NCI-H774 (cell line): ENCODE data around the gene COX19.
A peak's percentile ranks its signal among the peaks of the same experiment; 100 is the strongest.
"Not testable (repeated sequence)": the region's sequence is repeated elsewhere in the genome, so short reads cannot be mapped to it uniquely, and the experiment has no call there.

Source experiments
- DNase-seq: peaks from one replicate; lab custom pipeline; 2025; lab: John Stamatoyannopoulos, UW

The COX19 gene

DNA sequence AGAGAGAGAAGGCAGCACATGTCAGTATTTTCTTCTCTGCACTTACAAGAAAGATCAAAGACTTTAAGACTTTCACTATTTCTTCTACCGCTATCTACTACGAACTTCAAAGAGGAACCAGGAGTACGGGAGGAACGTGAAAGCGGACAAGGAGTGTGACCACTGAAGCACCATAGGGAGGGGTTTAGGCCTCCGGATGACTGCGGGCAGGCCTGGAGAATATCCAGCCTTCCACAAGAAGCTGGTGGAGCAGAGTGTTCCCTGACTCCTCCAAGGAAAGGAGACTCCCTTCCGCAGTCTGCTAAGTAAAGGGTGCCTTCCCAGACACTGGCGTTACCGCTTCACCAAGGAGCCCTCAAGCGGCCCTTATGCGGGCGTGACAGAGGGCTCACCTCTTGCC lies 14.4 kb downstream of the COX19 start:
- DNase-seq: not testable (repeated sequence)

DNA sequence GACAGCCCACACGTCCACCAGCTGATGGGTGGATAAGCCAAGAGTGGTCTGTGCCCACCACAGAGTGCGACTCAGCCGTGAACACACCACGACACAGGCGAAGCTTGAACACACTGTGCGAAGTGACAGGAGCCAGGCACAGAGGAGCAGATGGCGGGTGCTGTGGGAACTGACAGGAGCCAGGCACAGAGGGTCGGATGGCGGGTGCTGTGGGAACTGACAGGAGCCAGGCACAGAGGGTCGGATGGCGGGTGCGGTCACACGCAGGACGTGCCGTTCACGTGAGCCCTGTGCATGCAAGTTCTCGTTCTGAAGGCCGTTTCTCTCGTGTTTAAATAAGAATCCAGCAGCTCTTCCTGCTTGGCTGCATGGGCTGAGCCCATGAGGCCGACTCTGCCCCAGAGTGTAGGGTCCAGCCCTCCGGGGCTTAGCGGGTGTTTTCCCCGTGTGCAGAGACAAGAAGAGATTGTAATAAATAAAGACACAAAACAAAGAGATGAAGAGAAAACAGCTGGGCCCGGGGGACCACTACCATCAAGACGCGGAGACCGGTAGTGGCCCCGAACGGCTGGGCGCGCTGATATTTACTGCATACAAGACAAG lies 15.0 kb downstream of the COX19 start:
- DNase-seq: no peak

DNA sequence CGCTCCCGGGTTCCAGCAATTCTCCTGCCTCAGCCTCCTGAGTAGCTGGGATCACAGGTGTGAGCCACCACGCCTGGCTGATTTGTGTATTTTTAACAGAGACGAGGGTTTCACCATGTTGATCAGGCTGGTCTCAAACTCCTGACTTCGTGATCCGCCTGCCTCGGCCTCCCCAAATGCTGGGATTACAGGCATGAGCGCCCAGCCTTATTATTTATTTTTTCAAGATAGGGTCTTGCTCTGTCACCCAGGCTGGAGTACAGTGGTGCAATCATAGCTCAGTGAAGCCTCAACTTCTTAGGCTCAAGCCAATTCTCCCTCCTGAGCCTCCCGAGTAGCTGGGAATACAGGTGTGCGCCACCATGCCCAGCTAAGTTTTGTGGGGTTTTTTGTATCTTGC lies 15.6 kb downstream of the COX19 start:
- DNase-seq: not testable (repeated sequence)

DNA sequence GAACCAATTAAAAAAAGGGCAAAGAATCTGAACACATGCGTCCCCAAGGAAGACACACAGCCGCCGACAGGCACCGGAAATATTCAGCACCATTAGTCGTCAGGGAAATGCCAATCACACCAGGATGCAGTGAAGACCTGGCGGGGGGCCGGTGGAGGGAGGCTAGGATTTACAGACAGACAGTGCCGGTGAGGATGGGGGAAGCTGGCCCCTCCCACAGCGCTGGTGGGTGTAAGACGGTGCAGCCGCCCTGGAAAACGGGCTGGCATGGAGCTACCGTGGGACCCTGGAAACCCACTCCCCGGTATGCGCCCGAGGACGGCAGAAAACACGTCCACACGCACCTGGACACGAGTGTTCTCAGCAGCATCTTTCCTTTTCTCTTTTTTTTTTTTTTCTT lies 16.1 kb downstream of the COX19 start:
- no peak for DNase-seq

DNA sequence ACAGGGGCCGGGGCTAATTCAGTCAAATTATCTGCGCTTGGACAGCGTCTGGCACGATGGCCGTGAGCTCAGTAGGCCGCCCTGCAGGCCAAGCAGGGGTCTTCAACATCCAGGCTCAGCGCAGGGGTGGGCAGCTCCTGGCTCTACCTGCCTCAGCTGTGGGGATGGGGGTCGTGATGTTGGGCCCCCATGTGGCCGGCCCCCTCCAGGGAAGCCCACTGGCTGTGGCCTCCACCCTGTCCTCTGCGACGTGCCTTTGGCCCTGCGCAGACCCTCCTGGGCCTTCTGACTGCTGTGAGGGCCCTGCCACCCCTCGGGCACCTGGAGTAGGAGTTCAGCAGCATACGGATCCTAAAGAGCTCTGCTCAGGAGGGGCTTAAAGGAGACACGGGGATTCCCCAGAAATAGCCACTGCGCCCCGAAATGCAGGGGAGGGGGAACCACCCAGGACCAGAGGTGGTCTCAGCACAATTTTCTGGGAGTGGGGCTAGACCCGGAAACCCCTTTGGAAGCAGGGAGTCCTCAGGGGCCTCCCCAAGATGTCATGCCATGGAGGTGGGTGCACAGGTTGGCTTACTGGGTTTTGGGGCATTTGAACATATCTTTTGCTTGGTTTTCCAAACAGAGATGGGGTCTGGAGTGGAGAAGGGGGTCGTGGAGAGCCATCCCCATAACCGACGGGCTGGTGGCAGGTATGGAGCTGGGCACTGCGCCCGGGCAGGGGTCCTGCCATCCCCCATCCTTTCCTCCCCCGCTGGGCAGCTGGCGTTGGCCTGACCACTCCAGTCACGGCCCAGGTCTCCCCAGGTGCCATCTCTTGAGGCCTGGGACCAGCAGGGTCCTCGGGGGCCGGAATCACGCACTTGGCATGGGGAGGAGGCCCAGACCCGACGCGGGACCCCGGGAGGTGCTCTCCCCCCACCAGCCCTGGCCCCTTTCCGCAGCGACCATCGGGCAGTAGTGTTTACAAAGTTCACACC lies 16.8 kb downstream of the COX19 start:
- DNase-seq: no peak

DNA sequence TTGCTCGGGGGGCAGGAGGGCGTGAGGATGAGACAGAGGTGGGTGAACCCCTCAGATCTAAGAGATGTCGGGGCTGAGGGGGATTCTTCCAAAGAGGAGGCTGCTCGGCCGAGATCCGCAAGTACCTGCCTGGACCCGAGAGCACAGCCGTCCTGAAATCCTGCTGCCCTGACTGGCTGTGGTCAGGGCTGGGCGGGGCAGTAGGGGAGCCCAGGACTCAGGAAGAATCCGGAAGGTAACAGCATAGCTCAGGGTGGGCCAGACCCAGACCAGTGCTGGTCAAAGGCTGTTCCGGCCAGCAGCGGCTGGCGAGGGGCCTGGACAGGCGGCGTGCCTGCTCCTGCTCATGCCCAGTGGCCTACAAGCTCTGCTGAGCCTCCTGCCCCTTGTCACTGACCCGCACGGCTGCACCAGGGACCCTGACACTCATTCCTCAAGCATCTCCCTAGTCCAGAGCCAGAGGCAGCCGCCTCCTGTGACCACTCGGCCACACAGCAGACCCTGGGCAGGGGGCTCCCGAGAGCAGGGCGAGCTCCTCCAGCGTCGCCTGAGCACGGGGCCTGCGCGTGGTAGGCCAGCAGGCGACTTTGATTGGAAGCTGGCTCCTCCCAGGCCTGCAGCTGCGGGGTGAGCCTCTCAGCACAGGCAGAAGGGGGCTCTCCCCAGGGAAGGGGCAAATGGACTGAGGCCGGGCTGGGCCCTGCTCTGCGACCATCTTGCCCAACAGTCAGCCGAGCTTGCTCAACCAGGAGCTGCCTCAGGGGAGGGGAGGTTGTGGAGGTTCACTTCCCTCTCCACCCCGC lies 17.7 kb downstream of the COX19 start:
- no peak for DNase-seq

DNA sequence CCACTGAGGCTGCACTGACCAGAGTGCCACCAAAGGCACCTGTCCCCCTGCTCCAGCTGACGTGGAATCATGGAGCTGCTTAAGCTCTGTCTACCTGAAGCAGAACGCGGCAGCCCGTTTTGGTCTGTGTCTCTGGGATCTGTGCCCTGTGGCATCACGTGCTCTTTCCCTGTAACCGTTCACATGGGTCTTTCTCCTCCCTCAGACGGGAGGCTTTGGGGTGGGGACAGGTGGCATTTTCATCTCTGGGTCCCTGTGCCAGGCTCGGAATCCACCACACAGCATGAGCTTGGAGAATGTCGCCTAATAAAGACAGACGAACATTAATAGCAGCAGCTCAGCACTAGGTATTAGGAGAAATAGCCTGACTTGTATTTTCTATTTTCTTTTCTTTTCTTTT lies 19.3 kb downstream of the COX19 start:
- no peak for DNase-seq

DNA sequence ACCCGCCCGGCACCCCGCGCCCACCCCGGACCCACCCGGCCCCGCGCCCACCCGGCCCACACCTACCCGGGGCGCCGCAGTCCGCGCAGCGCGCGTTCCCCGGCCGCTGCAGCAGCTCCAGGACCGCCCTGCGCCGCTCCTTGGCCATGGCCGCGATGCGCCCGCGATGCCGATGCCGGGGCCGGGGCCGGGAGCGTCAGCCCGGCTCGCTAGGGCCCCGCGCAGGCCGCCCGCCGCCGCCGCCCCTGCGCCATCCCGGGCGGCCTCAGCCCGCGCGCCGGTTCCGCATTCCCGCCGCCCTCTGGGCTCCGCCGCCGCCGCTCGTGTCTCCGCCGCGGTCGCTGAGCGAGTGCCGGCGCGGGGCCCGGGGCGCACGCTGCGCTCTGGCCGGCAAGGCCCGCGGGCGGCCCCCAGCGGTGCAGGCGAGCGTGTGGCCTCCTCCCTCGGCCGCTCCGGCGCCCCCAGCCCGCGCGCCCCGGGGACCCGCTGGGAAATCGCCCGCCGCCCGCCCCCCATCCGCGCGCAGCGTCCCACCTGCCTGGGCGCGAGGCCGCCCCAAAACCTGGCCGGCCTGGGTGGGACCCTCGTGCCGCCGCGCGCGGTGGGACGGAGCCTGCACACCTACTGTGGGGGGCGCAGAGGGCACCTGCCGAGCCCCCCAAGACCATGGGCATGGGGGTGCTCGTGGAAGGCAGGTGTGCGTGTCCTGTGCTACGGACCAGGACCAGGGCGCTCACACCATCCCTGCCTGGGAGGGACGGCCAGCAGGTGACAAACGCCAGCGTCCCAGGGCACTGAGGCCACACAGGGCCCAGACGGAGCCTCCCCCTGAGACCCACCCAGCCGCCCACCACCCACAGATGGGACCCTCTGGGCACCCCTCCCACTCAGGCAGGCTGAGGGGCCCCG lies 20.8 kb downstream of the COX19 start, which contains the start of gene ADAP1:
TSS of gene ADAP1 (minus strand) at position 351 of the 909 bp plus-strand sequence. CDS start at position 148, 203 bp downstream.
- no peak for DNase-seq

DNA sequence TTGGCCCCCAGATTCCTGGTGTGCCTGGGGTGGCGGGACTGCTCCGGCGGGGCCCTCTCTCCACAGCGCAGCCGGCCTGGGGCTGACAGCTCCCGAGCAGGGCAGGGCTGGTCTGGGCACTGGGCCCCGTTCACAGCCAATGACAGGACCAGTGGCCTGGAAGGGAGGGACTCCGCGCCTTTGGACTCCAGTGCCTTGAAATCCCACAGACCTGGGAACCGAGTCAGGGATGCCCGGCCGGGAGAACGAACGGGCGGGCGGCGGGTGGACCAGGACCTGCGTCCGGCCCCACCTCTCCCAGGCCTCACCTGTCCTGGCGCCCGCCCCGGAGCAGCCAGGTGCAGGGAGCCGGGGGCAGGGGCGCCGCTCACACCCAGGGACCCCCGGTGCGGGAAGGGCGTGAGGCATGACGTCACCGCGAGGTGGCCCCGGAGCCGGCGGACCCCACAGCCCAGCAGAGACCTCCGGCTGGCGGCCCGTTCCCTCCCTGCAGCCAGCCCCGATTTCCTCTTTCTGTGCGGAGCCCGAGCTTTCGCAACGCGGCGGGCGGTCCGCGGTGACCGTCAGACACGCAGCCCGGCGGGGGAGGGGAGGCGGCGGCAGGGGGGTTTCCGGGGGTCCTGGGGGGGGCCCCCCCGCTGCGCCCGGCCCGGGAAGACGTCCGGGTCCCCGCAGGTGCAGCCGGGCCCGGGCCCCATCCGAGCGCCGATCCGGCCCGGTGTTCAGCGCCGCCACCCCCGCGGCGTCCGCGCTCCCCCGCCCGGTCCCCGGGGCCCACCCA lies 21.6 kb downstream of the COX19 start:
- DNase-seq: no peak

DNA sequence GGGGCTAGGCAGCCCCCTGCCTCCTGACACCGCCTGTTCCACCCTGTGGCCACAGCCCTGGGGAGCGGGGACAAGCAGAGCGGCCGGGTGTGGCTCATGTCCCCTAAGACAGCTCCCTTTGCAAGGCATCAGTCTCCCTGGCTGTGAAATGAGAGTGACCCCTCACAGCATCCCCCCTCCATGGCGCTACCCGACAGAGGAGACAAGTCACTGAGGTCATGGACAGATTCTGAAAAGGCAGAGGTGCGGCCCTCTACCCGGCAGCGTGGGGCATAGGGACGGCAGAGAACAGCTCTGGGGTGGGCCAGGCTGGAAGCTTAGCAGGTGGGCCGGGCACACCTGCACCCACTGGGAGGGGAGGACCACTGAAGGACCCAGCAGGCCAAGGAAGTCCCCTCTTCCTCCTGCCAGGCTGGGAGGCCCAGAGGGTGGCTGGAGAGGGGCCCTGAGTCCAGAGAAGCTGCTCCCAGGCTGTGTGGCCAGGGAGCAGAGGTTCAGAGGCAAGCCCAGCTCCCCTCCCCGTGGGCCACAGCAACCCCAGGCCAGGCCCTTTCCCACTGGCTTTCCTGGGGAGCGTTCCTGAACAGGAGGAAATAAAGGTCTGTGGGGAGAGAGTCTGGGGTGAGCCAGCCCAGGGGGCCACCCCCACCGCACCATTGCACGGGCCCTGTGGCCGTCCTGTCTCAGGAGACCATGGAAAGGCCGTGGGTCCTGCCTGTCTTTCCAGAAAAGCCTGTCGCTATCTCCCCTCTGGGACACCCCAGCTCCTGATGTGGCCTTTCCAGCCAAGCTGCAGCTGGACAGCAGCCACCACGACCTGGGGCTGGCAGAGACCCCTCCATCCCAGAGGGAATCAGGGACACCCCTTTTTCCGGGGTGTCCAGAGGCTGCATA lies 22.6 kb downstream of the COX19 start:
- DNase-seq: no peak

DNA sequence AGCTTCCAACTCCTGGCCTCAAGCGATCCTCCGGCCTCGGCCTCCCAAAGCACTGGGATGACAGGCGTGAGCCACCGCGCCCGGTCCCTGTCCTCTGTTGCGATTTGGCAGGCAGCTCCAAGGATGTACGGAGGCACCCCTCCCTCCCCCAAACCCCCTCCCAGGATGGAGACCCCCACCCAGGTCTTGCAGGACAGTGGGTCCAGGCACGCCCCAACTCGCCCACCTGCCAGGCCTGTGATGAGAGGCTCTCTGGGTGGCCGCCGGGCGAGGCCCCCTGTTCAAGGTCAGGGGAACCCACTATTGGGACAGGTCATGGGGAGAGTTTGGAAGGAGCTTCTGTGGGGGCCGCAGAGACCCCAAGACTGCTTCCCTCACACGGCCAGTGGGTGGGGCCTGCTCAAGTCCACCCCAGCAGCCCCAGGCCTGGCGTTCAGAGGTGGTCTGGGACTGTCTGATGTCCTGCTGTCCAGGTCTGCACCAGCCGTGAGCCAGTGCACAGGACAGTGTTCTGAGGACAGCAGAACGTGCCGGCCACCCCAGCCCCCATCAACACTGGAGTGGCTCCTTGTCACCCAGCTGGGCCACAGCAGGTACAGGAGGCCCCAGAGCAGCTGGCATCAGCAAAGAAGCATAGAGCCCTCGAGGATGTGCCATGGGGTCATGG lies 23.3 kb downstream of the COX19 start:
- DNase-seq: no peak

DNA sequence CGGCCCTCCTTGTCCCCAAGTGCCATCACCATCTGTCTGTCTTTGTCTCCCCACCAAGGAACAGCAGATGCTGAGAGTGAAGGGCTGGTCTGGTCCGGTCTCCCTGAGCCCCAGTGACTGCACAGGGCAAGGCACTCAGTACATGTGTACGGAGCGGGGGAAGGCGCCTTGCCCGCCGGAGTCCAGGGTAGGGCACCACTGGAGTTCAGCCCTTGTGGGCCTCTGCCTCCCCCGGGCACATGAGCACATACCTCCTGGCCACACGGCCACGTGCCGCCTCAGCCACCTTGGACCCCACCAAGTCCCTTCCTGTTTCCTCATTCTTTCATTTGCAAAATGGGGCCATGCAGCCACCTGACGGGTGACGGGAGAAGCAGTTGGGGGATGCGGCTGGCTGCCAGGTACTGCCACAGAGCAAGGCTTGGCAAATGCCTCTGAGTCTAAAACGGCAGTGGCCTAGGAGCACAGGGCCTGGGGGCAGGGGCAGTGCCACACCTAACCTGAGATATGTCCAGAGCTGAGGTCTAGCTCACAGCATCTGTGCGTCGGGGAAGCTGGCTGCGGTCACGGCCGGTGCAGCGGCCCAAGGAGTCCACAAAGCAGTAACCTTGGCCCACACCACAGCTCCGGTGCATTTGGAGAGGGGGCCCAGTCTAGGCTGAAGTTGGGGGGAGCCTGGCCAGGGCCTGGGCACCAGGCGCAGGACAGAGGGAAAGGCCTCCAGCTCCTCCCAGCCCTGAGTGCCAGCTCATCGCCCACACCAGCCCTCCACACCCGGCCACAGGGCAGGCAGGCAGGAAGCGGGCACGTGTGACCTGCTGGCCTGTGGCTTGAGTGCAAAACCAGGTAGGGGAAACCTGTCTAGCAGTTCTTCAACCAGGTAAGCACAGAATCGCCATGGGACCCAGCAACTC lies 26.1 kb downstream of the COX19 start:
- DNase-seq: no peak

DNA sequence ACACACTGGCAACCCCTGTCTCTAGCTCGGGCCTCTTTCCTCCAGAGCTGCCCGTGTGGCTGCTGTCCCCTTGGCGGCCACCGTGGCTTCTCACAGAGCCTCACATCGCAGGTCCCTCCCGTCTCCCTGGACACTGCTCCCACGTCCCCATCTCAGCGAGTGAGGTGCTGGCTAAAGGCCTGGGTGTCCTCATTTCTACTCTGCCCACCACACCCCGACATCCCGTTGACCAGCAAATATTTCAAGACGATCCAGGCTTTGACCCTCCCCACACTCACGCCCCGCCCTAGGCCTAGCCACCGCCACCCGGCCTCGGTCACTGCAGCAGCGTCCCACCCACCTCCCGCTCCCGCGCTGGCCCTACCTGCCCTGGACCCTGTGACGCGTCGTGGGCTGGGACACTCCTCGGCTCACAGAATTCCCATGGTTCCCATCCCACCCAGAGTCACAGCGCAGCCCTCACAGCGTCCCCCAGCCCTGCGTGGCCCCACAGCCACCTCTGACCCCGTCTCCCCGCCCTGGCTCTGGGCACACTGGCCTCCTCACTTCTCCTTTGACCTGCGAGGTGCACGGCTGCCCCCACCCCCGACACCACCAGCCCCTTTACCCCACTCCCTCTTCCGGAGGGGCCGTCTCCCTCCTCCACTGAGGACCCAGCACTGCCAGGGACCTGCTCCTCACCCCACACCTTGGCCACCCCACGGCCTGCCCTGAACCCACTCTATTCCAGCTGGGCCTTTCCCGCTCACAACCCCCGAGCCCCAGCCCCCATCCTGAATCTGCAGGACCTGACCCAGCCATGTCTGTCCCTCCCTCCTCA lies 27.7 kb downstream of the COX19 start:
- no peak for DNase-seq

DNA sequence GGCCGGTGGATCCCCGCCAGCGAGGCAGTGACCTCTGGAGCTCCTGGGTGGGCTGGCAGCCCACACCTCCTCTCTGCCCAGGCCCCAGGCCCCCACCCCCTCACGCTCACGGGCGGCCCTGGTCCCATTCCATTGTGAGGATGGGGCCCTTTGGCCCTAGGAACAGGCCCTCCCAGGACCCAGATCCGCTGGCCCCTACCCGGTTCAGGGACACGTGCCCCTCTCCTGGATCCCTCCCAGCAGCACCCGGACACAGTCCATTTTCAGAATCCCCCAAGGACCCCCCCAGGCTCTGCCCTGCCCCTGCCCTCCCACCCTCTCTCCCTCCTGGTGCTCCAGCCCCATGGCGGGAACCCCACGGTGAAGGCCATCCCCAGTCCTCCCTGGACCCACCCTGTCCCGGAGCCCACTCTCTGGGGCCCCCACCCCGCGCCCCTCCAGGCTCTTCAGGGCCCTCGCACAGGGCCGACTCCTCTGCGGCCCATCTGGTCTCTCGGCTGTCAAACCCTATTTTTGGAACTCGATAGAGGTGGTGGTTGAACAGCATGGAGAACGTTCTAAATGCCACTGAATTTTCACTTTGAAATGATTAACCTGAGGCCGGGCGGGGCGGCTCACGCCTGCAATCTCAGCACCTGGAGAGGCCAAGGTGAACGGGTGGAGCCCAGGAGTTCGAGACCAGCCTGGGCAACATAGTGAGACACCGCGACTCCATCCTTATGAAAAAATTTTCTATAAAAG lies 28.9 kb downstream of the COX19 start:
- DNase-seq: no peak

DNA sequence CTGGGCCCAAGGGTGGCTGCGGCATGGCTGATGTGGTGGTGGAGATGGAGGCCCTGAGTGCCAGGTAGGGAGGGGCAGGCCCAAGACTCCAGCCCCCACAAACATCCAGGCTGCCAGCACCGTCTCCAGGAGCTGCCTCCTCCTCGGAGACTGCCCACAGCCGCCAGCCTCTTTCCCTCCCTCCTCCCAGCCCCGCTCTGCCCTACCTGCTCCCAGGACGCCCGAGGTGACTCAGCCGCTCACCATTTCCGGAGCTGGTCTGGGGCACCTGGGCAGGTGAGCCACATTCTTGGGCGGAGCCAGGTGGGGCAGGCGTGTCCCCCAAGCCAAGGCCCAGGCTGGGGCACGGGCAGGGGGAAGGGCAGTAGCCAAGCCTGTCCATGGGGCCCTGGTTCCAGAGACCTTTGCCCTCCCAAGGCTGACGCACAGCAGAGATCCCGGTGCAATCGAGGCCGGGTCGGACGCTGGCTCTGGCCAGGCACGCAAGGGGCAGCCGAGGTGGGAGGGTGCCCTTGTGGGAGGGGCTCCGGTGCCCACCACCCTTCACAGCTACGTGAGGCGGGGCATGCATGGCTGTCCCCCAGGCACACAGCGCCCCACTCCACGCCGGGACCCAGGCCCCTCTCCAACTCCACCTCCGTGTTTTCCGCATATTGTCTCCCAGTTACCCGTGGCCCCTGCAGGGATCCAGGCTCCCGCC lies 29.6 kb downstream of the COX19 start:
- peak; percentile 62 for DNase-seq

DNA sequence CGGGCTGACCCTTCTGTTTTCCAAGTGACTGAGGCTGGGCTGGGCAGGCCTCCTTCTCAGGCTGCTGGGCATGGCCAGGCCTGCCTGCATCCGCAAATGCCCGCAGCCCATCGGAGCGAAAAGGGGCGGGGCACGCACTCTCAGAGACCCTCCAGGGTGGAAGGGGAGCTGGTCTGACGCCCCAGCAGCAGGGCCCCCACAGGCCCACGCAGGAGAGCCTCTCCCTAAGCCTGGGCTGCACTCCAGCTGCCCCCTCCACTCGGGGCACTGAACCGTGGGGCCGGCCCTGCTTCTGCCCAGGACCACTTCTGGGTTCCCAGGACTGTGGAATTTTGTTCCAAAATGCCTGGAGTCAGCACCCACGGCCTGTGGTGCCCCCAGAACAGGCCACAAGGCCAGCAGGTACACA lies 30.2 kb downstream of the COX19 start:
- DNase-seq: no peak
